Right cardiac atrium (tissue), 5 donors: ENCODE results near the gene TAPBP. TPM values are rescaled to one million over a fixed set of nuclear protein-coding genes. Genes with fewer than 3 reads are reported as not detected.
"Not testable (repeated sequence)": the region's sequence is repeated elsewhere in the genome, so short reads cannot be mapped to it uniquely, and the experiment has no call there.

Experiments
- ATAC-seq, 2 donors: fragments of 200-7000 bp; cut with Tn5 transposase; one replicate each; pipeline versions ENCODE4 v1.8.0 to v1.9.1; 2020; ENCODE audit warnings: moderate library complexity in 2 of 2, mild to moderate bottlenecking in 1 of 2
- DNase-seq, 3 donors: peaks; one replicate each; pipeline ENCODE4 v3.0.0-alpha.2; 2020
- H3K27ac ChIP-seq: one replicate; pipeline ENCODE4 v1.5.1; 2013; ENCODE audit warnings: mild to moderate bottlenecking, low read length, control low read depth, moderate library complexity
- H3K27me3 ChIP-seq: one replicate; pipeline ENCODE4 v1.6.1; 2013; ENCODE audit not compliant: control insufficient read depth, insufficient read depth
- H3K4me1 ChIP-seq: one replicate; pipeline ENCODE4 v1.6.1; 2013; ENCODE audit warnings: low read length; ENCODE audit not compliant: control insufficient read depth, insufficient read depth
- H3K4me3 ChIP-seq: one replicate; pipeline ENCODE4 v1.5.1; 2013; ENCODE audit warnings: low read length, control low read depth
- H3K9me3 ChIP-seq: one replicate; pipeline ENCODE4 v1.6.1; 2013; ENCODE audit warnings: low read length; ENCODE audit not compliant: control insufficient read depth
- WGBS: extraction: QIAGEN DNeasy Blood & Tissue Kit; methylation state at CpG from one replicate; pipeline ENCODE4 v1.1.7; 2013; 5-methylcytosine and 5-hydroxymethylcytosine counted together
- intact Hi-C, 4 donors: fragments of 100-400 bp; cut with DNase I; formaldehyde crosslinking; loops; one replicate each; pipeline versions ENCODE4 v1.11.0 to v1.14.0; 2022 to 2023
- polyA plus RNA-seq: library from polyadenylated mRNA; stranded (reverse); fragments of 200-250 nt; gene quantifications from one replicate; pipeline ENCODE4 v1.2.3, GENCODE V29; 2013
- total RNA-seq, 4 donors: library from RNA; stranded (reverse); fragmentation: NEBNext Ultra II Directional; extraction: Animal tissue kit (Norgen Biotek cat#: 25700); gene quantifications; one replicate each; pipeline ENCODE4 v1.2.1, GENCODE V29; 2021
- donor health status: healthy with polysubstance abuse.
- donor health status: DM: no; HTN: yes; CAD: no.
- donor health status: DM: no; HTN: no; CAD: no.
- donor health status: DM: no; HTN: yes; CAD: no; lungs with severe emphysema.
- donor health status: DM: yes; HTN: yes; CAD: no.

Gene TAPBP
- total and polyA plus RNA-seq, 5 donors: 35.3 to 91.6 (median 86.9) TPM

- Histone ChIP-seq H3K4me3 (peak overlapping the region; percentile 38), H3K27ac (peak overlapping the region; percentile 76)
- intact Hi-C loops, ATAC-seq, H3K9me3 ChIP-seq, H3K4me1 ChIP-seq, H3K27me3 ChIP-seq, DNase-seq: not testable (repeated sequence)
- 80% methylated on average over 16 of the region's 16 CpGs for WGBS
These were observed 37.9 kb downstream of the TAPBP start for GRCh38 chr6:33275795-33276580.

GRCh38 chr6:33273924-33274902 is 39.7 kb downstream of the TAPBP start:
- H3K9me3 ChIP-seq: no peaks in the 10 kb centered on the region
- ATAC-seq: no peak
- no peaks in the 10 kb centered on the region for H3K27me3 ChIP-seq
- no peak for DNase-seq
- H3K27ac ChIP-seq: no peak overlapping the region
- H3K4me1 ChIP-seq: no peaks in the 10 kb centered on the region
- no peak overlapping the region for H3K4me3 ChIP-seq
- WGBS: 66% methylated on average over 14 of the region's 14 CpGs
- intact Hi-C loops: no loop called here

GRCh38 chr6:33273129-33273923 is 40.6 kb downstream of the TAPBP start:
- H3K4me3 ChIP-seq: no peak overlapping the region
- WGBS: 62% methylated on average over 11 of the region's 11 CpGs
- no peak for ATAC-seq
- no peak for DNase-seq
- intact Hi-C loops: no loop called here
- H3K27ac ChIP-seq: no peak overlapping the region
- no peaks in the 10 kb centered on the region for H3K4me1 ChIP-seq
- H3K9me3 ChIP-seq: no peaks in the 10 kb centered on the region
- no peaks in the 10 kb centered on the region for H3K27me3 ChIP-seq

GRCh38 chr6:33272275-33273128 is 41.4 kb downstream of the TAPBP start:
- Histone ChIP-seq H3K9me3 (no peaks in the 10 kb centered on the region), H3K4me3 (peak overlapping the region; percentile 96), H3K27me3 (no peaks in the 10 kb centered on the region), H3K4me1 (no peaks in the 10 kb centered on the region), H3K27ac (peak overlapping the region; percentile 84)
- WGBS: 11% methylated on average over 22 of the region's 22 CpGs
- ATAC-seq: peak; percentile 17 to 28
- no peak for DNase-seq
- intact Hi-C loops: no loop called here

- DNase-seq: peak; percentile 92 to 95 (median 94)
- peak within 1 kb of the TSS; percentile 96 for H3K4me3 ChIP-seq
- H3K27ac ChIP-seq: peak within 1 kb of the TSS; percentile 87
- no peaks in the 10 kb centered on the region for H3K9me3 ChIP-seq
- no peaks in the 10 kb centered on the region for H3K27me3 ChIP-seq
- no peaks in the 10 kb centered on the region for H3K4me1 ChIP-seq
- intact Hi-C loops: no loop called here
- under 1% methylated on average over 48 of the region's 48 CpGs for WGBS
- ATAC-seq: peak; percentile 96 to 97
These were observed 42.2 kb downstream of the TAPBP start, which contains the start of the genes RPS18 and VPS52 for GRCh38 chr6:33271468-33272274. TSS of gene RPS18 (plus strand) at chr6:33272075. CDS start at chr6:33272120, 45 bp downstream. TSS of gene VPS52 (minus strand) at chr6:33271876. CDS start at chr6:33271675, 201 bp downstream.

GRCh38 chr6:33271117-33271467 is 42.8 kb downstream of the TAPBP start:
- 5% methylated on average over 7 of the region's 7 CpGs for WGBS
- Histone ChIP-seq H3K27me3 (no peaks in the 10 kb centered on the region), H3K4me1 (no peaks in the 10 kb centered on the region), H3K4me3 (peak overlapping the region; percentile 72), H3K27ac (peak overlapping the region; percentile 87), H3K9me3 (no peaks in the 10 kb centered on the region)
- DNase-seq (no peak), ATAC-seq (peak; percentile 6 to 18)
- intact Hi-C loops: no loop called here

- DNase-seq (no peak), ATAC-seq (no peak)
- no peaks in the 10 kb centered on the region for H3K4me1 ChIP-seq
- H3K27me3 ChIP-seq: no peaks in the 10 kb centered on the region
- H3K27ac ChIP-seq: no peak overlapping the region
- H3K9me3 ChIP-seq: no peaks in the 10 kb centered on the region
- no peak overlapping the region for H3K4me3 ChIP-seq
- 88% methylated on average over 7 of the region's 7 CpGs for WGBS
- intact Hi-C loops: no loop called here
These were observed 49.9 kb downstream of the TAPBP start for GRCh38 chr6:33264015-33264414.

GRCh38 chr6:33262490-33262889 is 51.4 kb downstream of the TAPBP start:
- H3K4me1 ChIP-seq, H3K4me3 ChIP-seq, H3K27ac ChIP-seq, DNase-seq, intact Hi-C loops, H3K27me3 ChIP-seq, ATAC-seq, H3K9me3 ChIP-seq: not testable (repeated sequence)
- 98% methylated on average over 3 of the region's 3 CpGs for WGBS

- DNase-seq (no peak), ATAC-seq (no peak)
- Histone ChIP-seq H3K4me3 (no peak overlapping the region), H3K27me3 (no peaks in the 10 kb centered on the region), H3K9me3 (no peaks in the 10 kb centered on the region), H3K4me1 (no peaks in the 10 kb centered on the region), H3K27ac (no peak overlapping the region)
- 92% methylated on average over 5 of the region's 5 CpGs for WGBS
- intact Hi-C loops: no loop called here
These were observed 54.8 kb downstream of the TAPBP start for GRCh38 chr6:33259032-33259431.
